SK-N-SH (cell line): ENCODE results near the gene BRINP3. TPM values are rescaled to one million over a fixed set of nuclear protein-coding genes. Genes with fewer than 3 reads are reported as not detected.

Experiments
- CTCF ChIA-PET: fragments of 300-600, 350-600 bp; formaldehyde crosslinking; extraction: SDS; loops from one replicate; lab custom pipeline; 2021; lab: Yijun Ruan, JAX
- POLR2A ChIA-PET: fragments of 350-600 bp; sonication (Branson Sonifier 250); formaldehyde crosslinking; extraction: SDS; loops from one replicate; lab custom pipeline; 2020; ENCODE audit warnings: antibody characterized with exemption, inconsistent platforms; lab: Yijun Ruan, JAX
- DNase-seq: peaks from one replicate; pipeline ENCODE4 v3.0.0; 2012
- H2AFZ ChIP-seq: fragments of 200-600 bp; sonication (generic); 2 replicates; pipeline ENCODE4 v1.8.1; 2016; ENCODE audit warnings: antibody characterized with exemption, mild to moderate bottlenecking, low read depth
- H3F3A ChIP-seq: fragments of 200-600 bp; sonication (generic); replicated peaks from 2 replicates; pipeline ENCODE3; 2016; ENCODE audit warnings: antibody characterized with exemption, mild to moderate bottlenecking; ENCODE audit not compliant: insufficient read depth
- H3K27ac ChIP-seq, 2 experiments: fragments of 200-500 bp in 1 of 2; fragments of 200-600 bp in 1 of 2; sonication (Bioruptor generic) in 1 of 2; sonication (generic), shearing (Covaris generic) in 1 of 2; 2 replicates each; pipeline versions ENCODE4 v1.5.1 to v1.6.1; 2014 to 2016; ENCODE audit warnings: low read depth in 2 of 2, inconsistent platforms in 1 of 2, low read length in 1 of 2, mild to moderate bottlenecking in 1 of 2, mixed read lengths in 1 of 2
- H3K27me3 ChIP-seq: fragments of 200-600 bp; sonication (generic), shearing (Covaris generic); 2 replicates; pipeline ENCODE4 v1.6.1; 2016; ENCODE audit warnings: mixed run types; ENCODE audit not compliant: insufficient read depth
- H3K36me3 ChIP-seq, 2 experiments: fragments of 200-500 bp in 1 of 2; fragments of 200-600 bp in 1 of 2; sonication (Bioruptor generic) in 1 of 2; sonication (generic) in 1 of 2; replicated peaks in 1 of 2; 2 replicates each; pipeline versions ENCODE3 to v1.5.1; 2014 to 2016; ENCODE audit warnings: low read length in 1 of 2, mild to moderate bottlenecking in 1 of 2; ENCODE audit not compliant: insufficient read depth in 2 of 2, control insufficient read depth in 1 of 2
- H3K4me1 ChIP-seq, 2 experiments: fragments of 200-500 bp in 1 of 2; fragments of 200-600 bp in 1 of 2; sonication (Bioruptor generic) in 1 of 2; sonication (generic), shearing (Covaris generic) in 1 of 2; 2 replicates each; pipeline versions ENCODE4 v1.5.1 to v1.6.1; 2014 to 2016; ENCODE audit warnings: low read depth in 1 of 2, low read length in 1 of 2, mixed run types in 1 of 2; ENCODE audit not compliant: insufficient read depth in 2 of 2, control insufficient read depth in 1 of 2
- H3K4me2 ChIP-seq: fragments of 200-600 bp; sonication (generic), shearing (Covaris generic); 2 replicates; pipeline ENCODE4 v1.6.1; 2017; ENCODE audit warnings: mixed run types
- H3K4me3 ChIP-seq, 2 experiments: fragments of 200-500 bp in 1 of 2; fragments of 200-600 bp in 1 of 2; sonication (Bioruptor generic) in 1 of 2; sonication (generic), shearing (Covaris generic) in 1 of 2; 2 replicates each; pipeline versions ENCODE4 v1.5.1 to v1.8.1; 2014 to 2016; ENCODE audit warnings: low read depth in 2 of 2, inconsistent platforms in 1 of 2, low read length in 1 of 2, mild to moderate bottlenecking in 1 of 2, mixed read lengths in 1 of 2, moderate library complexity in 1 of 2
- H3K79me2 ChIP-seq: fragments of 200-600 bp; sonication (generic); 2 replicates; pipeline ENCODE4 v1.8.1; 2017; ENCODE audit warnings: mild to moderate bottlenecking; ENCODE audit not compliant: insufficient read depth
- H3K9ac ChIP-seq: fragments of 200-600 bp; sonication (generic); 2 replicates; pipeline ENCODE4 v1.6.1; 2017; ENCODE audit warnings: mixed run types
- H3K9me2 ChIP-seq: fragments of 200-600 bp; sonication (generic); 2 replicates; pipeline ENCODE4 v1.6.1; 2017; ENCODE audit warnings: mixed run types
- H3K9me3 ChIP-seq: fragments of 200-600 bp; sonication (generic); 2 replicates; pipeline ENCODE4 v1.6.1; 2017; ENCODE audit warnings: mixed run types, mild to moderate bottlenecking, moderate library complexity
- H4K20me1 ChIP-seq: fragments of 200-600 bp; sonication (generic); 2 replicates; pipeline ENCODE4 v1.6.1; 2017; ENCODE audit warnings: mild to moderate bottlenecking, mixed run types; ENCODE audit not compliant: insufficient read depth
- ELF1 ChIP-seq: IDR thresholded peaks from 2 replicates; pipeline ENCODE4 v1.4.0; 2012
- EZH2phosphoT487 ChIP-seq: fragments of 200-600 bp; sonication (generic); IDR thresholded peaks from 2 replicates; pipeline ENCODE4 v1.6.1; 2017; ENCODE audit warnings: low read depth, mixed run types, mild to moderate bottlenecking, antibody characterized with exemption, moderate library complexity, borderline replicate concordance
- FOXM1 ChIP-seq: IDR thresholded peaks from 2 replicates; pipeline ENCODE4 v1.4.0; 2012; ENCODE audit warnings: low read depth, mild to moderate bottlenecking
- NRF1 ChIP-seq: IDR thresholded peaks from 2 replicates; pipeline ENCODE4 v1.6.1; 2012; ENCODE audit warnings: low read depth, mild to moderate bottlenecking, low read length
- RAD21 ChIP-seq: IDR thresholded peaks from 2 replicates; pipeline ENCODE4 v1.6.1; 2012; ENCODE audit warnings: mild to moderate bottlenecking, low read length
- RCOR1 ChIP-seq: fragments of 150-350 bp; IDR thresholded peaks from 2 replicates; pipeline ENCODE4 v1.6.1; 2017; ENCODE audit warnings: antibody characterized with exemption, low read length
- RFX5 ChIP-seq: IDR thresholded peaks from 2 replicates; pipeline ENCODE4 v1.6.1; 2012; ENCODE audit warnings: mild to moderate bottlenecking, improper control_type of control experiment, low read length
- RXRA ChIP-seq: IDR thresholded peaks from 2 replicates; pipeline ENCODE4 v1.4.0; 2012; ENCODE audit warnings: low read depth, mild to moderate bottlenecking, borderline replicate concordance
- SIN3A ChIP-seq: IDR thresholded peaks from 2 replicates; pipeline ENCODE4 v1.6.1; 2012; ENCODE audit warnings: low read depth, mild to moderate bottlenecking, low read length, moderate library complexity, borderline replicate concordance
- SMC3 ChIP-seq: IDR thresholded peaks from 2 replicates; pipeline ENCODE4 v1.6.1; 2012; ENCODE audit warnings: low read depth, low read length, improper control_type of control experiment
- TCF12 ChIP-seq: IDR thresholded peaks from 2 replicates; pipeline ENCODE4 v1.4.0; 2012
- TEAD4 ChIP-seq: IDR thresholded peaks from 2 replicates; pipeline ENCODE4 v1.4.0; 2012; ENCODE audit warnings: mild to moderate bottlenecking, borderline replicate concordance; ENCODE audit not compliant: insufficient read depth
- USF1 ChIP-seq: IDR thresholded peaks from 2 replicates; pipeline ENCODE4 v1.4.0; 2012; ENCODE audit warnings: low read depth, borderline replicate concordance
- WGBS: methylation state at CpG from one replicate; pipeline ENCODE4 v1.1.6; 2017; ENCODE audit warnings: low lambda C conversion rate; 5-methylcytosine and 5-hydroxymethylcytosine counted together
- polyA plus RNA-seq, 3 experiments: library from polyadenylated mRNA; depleted of rRNA; stranded (reverse); fragments of >200 nt; gene quantifications; 2 replicates each; pipeline ENCODE4 v1.2.3, GENCODE V29; 2012
- TF ChIP-seq, protein P1 (sequence below): IDR thresholded peaks from 2 replicates; pipeline ENCODE4; 2012
- TF ChIP-seq, protein P2 (sequence below): fragments of 200-600 bp; sonication (generic); IDR thresholded peaks from 2 replicates; pipeline ENCODE4 v1.6.1; 2017; ENCODE audit warnings: antibody characterized with exemption, mild to moderate bottlenecking, moderate library complexity

Gene BRINP3
- polyA plus RNA-seq, 1 of the 3 experiments (the other 2 are of a cell fraction) = not detected

DNA sequence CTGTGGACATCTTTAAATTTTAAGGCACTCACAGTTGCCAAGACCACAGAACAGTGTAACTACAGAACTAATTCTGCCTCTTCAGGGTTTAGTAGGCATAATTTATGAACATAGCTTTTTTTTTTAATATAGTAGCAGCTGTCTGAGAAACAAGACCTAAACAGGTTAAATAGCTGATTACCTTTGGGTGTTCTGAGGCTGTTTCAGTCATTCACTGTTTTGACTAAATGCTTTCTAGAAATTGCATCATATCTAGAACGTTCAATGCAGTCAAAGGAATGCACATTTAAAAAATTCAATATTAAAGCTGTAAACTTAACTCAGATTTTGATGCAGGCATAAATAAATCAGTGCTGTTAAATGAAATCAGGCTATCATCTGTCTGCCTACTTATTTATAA is 101.6 kb downstream of the BRINP3 start:
- H3K9ac ChIP-seq = no peak overlapping the region
- CTCF ChIA-PET = no interaction called here
- H3K4me1 ChIP-seq = no peaks in the 10 kb centered on the region; a peak in 1 of 4 replicates
- no peak overlapping the region for H3K4me3 ChIP-seq
- H3K4me2 ChIP-seq = no peak overlapping the region
- no peaks in the 10 kb centered on the region for H3K36me3 ChIP-seq
- H3K27ac ChIP-seq = no peak overlapping the region
- H4K20me1 ChIP-seq = no peaks in the 10 kb centered on the region
- TF ChIP-seq, protein P1, sequence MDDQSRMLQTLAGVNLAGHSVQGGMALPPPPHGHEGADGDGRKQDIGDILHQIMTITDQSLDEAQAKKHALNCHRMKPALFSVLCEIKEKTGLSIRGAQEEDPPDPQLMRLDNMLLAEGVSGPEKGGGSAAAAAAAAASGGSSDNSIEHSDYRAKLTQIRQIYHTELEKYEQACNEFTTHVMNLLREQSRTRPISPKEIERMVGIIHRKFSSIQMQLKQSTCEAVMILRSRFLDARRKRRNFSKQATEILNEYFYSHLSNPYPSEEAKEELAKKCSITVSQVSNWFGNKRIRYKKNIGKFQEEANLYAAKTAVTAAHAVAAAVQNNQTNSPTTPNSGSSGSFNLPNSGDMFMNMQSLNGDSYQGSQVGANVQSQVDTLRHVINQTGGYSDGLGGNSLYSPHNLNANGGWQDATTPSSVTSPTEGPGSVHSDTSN = no peak
- TF ChIP-seq EZH2phosphoT487 = no peak
- TF ChIP-seq SIN3A = no peak
- TF ChIP-seq FOXM1 = no peak
- no peak for TF ChIP-seq RCOR1
- TF ChIP-seq TCF12 = no peak
- TF ChIP-seq NRF1 = no peak
- no peak for TF ChIP-seq ELF1
- TF ChIP-seq SMC3 = no peak
- TF ChIP-seq, all 33 proteins: peak for 0
- no peaks in the 10 kb centered on the region for H3K9me2 ChIP-seq
- no peak overlapping the region for H2AFZ ChIP-seq
- H3K79me2 ChIP-seq = no peaks in the 10 kb centered on the region
- H3K9me3 ChIP-seq = no peaks in the 10 kb centered on the region
- POLR2A ChIA-PET = no interaction called here
- no peaks in the 10 kb centered on the region for H3F3A ChIP-seq
- 39% methylated on average over 1 of the region's 1 CpG for WGBS
- no peaks in the 10 kb centered on the region for H3K27me3 ChIP-seq
- no peak for DNase-seq

DNA sequence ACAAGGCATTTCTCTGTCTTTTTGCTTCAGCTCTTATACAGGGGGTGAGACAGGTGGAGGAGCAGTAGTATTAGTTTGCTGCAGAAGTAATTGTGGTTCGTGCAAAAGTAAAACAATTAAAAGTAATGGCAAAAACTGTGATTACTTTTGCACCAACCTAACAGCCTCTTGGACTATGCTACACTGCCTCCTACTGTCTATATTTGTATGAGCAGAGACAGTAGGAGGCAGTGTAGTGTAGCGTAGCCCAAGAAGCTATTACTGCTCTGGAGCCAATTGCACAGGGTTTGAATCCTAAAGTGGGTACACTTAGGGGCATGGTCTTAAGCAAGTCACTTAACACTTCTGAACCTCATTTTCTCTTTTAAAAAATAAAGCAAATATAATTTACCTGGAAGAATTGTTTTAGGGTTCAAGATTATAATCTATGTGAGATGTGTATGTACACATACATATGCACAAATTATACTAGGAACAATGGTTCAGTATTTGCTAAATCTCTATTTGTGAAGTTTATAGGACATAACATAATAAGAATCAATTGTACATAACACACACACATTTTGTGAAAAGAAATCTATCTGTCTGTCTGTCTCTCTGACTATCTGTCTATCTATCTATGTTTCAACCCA is 103.8 kb downstream of the BRINP3 start:
- no peaks in the 10 kb centered on the region for H3F3A ChIP-seq
- no peak overlapping the region for H3K4me2 ChIP-seq
- H3K9ac ChIP-seq = no peak overlapping the region
- no peak for TF ChIP-seq RXRA
- no peak for TF ChIP-seq ELF1
- peak; percentile 75 for TF ChIP-seq RAD21
- TF ChIP-seq USF1 = no peak
- TF ChIP-seq, protein P2, sequence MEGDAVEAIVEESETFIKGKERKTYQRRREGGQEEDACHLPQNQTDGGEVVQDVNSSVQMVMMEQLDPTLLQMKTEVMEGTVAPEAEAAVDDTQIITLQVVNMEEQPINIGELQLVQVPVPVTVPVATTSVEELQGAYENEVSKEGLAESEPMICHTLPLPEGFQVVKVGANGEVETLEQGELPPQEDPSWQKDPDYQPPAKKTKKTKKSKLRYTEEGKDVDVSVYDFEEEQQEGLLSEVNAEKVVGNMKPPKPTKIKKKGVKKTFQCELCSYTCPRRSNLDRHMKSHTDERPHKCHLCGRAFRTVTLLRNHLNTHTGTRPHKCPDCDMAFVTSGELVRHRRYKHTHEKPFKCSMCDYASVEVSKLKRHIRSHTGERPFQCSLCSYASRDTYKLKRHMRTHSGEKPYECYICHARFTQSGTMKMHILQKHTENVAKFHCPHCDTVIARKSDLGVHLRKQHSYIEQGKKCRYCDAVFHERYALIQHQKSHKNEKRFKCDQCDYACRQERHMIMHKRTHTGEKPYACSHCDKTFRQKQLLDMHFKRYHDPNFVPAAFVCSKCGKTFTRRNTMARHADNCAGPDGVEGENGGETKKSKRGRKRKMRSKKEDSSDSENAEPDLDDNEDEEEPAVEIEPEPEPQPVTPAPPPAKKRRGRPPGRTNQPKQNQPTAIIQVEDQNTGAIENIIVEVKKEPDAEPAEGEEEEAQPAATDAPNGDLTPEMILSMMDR = peak; percentile 69
- TF ChIP-seq RFX5 = no peak
- TF ChIP-seq TEAD4 = no peak
- peak; percentile 55 for TF ChIP-seq SMC3
- TF ChIP-seq, all 33 proteins: peak for 3
- ChIA-PET POLR2A (no interaction called here), CTCF (interaction anchor here (0.5 to 1.7 kb wide), 7 partner anchors 20 to 1208 kb away, joined by 3 to 5 read pairs (median 3); no protein-coding TSS in a partner anchor)
- no peak overlapping the region; a peak in 1 of 4 replicates for H3K4me3 ChIP-seq
- no peaks in the 10 kb centered on the region for H3K27me3 ChIP-seq
- DNase-seq = peak; percentile 5
- H3K9me2 ChIP-seq = no peaks in the 10 kb centered on the region
- no peak overlapping the region for H2AFZ ChIP-seq
- H3K9me3 ChIP-seq = no peaks in the 10 kb centered on the region
- H3K27ac ChIP-seq = no peak overlapping the region
- H3K36me3 ChIP-seq = no peaks in the 10 kb centered on the region
- WGBS = 21% methylated on average over 2 of the region's 2 CpGs
- H3K79me2 ChIP-seq = no peaks in the 10 kb centered on the region
- H4K20me1 ChIP-seq = no peaks in the 10 kb centered on the region
- no peaks in the 10 kb centered on the region; a peak in 1 of 4 replicates for H3K4me1 ChIP-seq
